Neural progenitor cell (in vitro differentiated cells): Measurements from ENCODE around the gene ROMO1. TPM values are rescaled to one million over a fixed set of nuclear protein-coding genes. Genes with fewer than 3 reads are reported as not detected.
A peak's percentile ranks its signal among the peaks of the same experiment; 100 is the strongest.

ENCODE experiments used
- DNase-seq: peaks from one replicate; pipeline ENCODE4 v3.0.0-alpha.2; 2016; ENCODE audit warnings: low spot score
- H2AFZ ChIP-seq: fragments of 200-600 bp; sonication (generic); replicated peaks from 2 replicates; pipeline ENCODE4 v1.6.1; 2016; ENCODE audit warnings: antibody characterized with exemption
- H3F3A ChIP-seq: fragments of 200-600 bp; sonication (generic); 2 replicates; pipeline ENCODE4 v1.6.1; 2016; ENCODE audit warnings: antibody characterized with exemption, low read depth
- H3K27ac ChIP-seq: fragments of 200-600 bp; sonication (generic); 2 replicates; pipeline ENCODE4 v1.5.1; 2016; ENCODE audit warnings: mild to moderate bottlenecking
- H3K27me3 ChIP-seq: fragments of 200-600 bp; sonication (generic); 2 replicates; pipeline ENCODE4 v1.6.1; 2016; ENCODE audit warnings: mild to moderate bottlenecking, moderate library complexity
- H3K36me3 ChIP-seq: fragments of 200-600 bp; sonication (generic); 2 replicates; pipeline ENCODE4 v1.5.1; 2016
- H3K4me1 ChIP-seq: fragments of 200-600 bp; sonication (generic); 2 replicates; pipeline ENCODE4 v1.6.1; 2016; ENCODE audit warnings: mixed run types
- H3K4me2 ChIP-seq: fragments of 200-600 bp; sonication (generic); 2 replicates; pipeline ENCODE4 v1.6.1; 2016
- H3K4me3 ChIP-seq: fragments of 200-600 bp; sonication (generic); 2 replicates; pipeline ENCODE4 v1.5.1; 2016
- H3K79me2 ChIP-seq: fragments of 200-600 bp; sonication (generic); 2 replicates; pipeline ENCODE4 v1.6.1; 2016; ENCODE audit warnings: low read depth
- H3K9ac ChIP-seq: fragments of 200-600 bp; sonication (generic); 2 replicates; pipeline ENCODE4 v1.6.1; 2016
- H3K9me3 ChIP-seq: fragments of 200-600 bp; sonication (generic); 2 replicates; pipeline ENCODE4 v1.5.1; 2016; ENCODE audit warnings: low read depth
- H4K20me1 ChIP-seq: fragments of 200-600 bp; sonication (generic); 2 replicates; pipeline ENCODE4 v1.6.1; 2016; ENCODE audit warnings: low read depth
- H3K27ac Mint-ChIP-seq: 3 replicates; pipeline ENCODE4 v1.8.0; 2021; ENCODE audit warnings: mixed read lengths
- H3K27me3 Mint-ChIP-seq: 2 replicates; pipeline ENCODE4 v1.8.0; 2022; ENCODE audit warnings: low read depth, mild to moderate bottlenecking, inconsistent platforms, moderate library complexity, mixed read lengths; ENCODE audit not compliant: insufficient read depth
- H3K36me3 Mint-ChIP-seq: 3 replicates; pipeline ENCODE4 v1.8.0; 2021; ENCODE audit warnings: mixed read lengths
- H3K4me1 Mint-ChIP-seq: 3 replicates; pipeline ENCODE4 v1.8.0; 2021; ENCODE audit warnings: mixed read lengths
- H3K4me3 Mint-ChIP-seq: 3 replicates; pipeline ENCODE4 v1.8.0; 2021; ENCODE audit warnings: mild to moderate bottlenecking, moderate library complexity, mixed read lengths
- H3K9me3 Mint-ChIP-seq: 3 replicates; pipeline ENCODE4 v1.8.0; 2020; ENCODE audit warnings: mixed read lengths
- EZH2 ChIP-seq: fragments of 200-600 bp; sonication (generic); IDR thresholded peaks from 2 replicates; pipeline ENCODE4 v1.6.1; 2017; ENCODE audit warnings: antibody characterized with exemption, mild to moderate bottlenecking, moderate library complexity
- EZH2phosphoT487 ChIP-seq: fragments of 200-600 bp; sonication (generic); IDR thresholded peaks from 2 replicates; pipeline ENCODE4 v1.6.1; 2017; ENCODE audit warnings: antibody characterized with exemption
- total RNA-seq: library from RNA; depleted of rRNA; stranded (reverse); fragments of >200 nt; gene quantifications from 2 replicates; pipeline ENCODE4 v1.2.3, GENCODE V29; 2015; ENCODE audit warnings: low replicate concordance
- TF ChIP-seq, protein P1 (sequence below): fragments of 200-600 bp; sonication (generic); IDR thresholded peaks from 2 replicates; pipeline ENCODE4 v1.5.1; 2017; ENCODE audit warnings: antibody characterized with exemption, mild to moderate bottlenecking

ROMO1 gene
- total RNA-seq, 1 donor from 2014 or later, result 135 TPM

DNA sequence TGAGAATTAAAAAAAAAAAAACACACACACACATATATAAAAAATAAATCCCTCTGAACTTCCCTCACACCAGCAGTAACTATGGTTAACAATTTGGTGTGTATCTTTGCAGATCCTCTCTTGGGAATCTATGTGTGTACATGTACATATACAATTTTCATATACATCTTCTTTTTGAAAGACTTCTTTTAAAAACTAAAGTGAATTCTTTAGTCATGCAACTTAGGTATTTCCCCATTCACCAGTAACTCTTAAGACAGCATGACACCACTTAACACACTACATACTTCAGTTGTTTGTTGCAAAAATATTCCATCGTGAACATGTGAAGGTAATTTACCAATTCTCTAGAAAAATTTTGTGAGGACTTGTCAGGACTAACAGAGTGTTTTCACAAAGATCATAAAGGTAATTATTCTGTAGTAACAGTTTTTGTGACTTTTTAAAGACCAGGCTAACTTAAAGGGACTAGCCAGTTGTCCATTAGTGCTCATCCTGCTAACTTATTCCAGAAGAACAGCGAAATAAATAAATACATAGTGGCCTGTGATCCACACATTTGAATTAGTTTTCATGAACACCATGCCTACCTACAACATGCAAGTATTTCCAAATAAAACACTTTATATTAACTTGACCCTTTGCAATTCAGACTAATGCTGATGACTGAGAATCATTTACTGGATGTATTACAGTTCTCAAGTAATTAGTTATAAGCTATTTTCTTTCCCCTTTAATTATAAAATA is 30.8 kb downstream of the ROMO1 start:
- no peaks in the 10 kb centered on the region for H3K4me1 Mint-ChIP-seq
- TF ChIP-seq EZH2phosphoT487 (no peak), EZH2 (no peak)
- TF ChIP-seq, protein P1, sequence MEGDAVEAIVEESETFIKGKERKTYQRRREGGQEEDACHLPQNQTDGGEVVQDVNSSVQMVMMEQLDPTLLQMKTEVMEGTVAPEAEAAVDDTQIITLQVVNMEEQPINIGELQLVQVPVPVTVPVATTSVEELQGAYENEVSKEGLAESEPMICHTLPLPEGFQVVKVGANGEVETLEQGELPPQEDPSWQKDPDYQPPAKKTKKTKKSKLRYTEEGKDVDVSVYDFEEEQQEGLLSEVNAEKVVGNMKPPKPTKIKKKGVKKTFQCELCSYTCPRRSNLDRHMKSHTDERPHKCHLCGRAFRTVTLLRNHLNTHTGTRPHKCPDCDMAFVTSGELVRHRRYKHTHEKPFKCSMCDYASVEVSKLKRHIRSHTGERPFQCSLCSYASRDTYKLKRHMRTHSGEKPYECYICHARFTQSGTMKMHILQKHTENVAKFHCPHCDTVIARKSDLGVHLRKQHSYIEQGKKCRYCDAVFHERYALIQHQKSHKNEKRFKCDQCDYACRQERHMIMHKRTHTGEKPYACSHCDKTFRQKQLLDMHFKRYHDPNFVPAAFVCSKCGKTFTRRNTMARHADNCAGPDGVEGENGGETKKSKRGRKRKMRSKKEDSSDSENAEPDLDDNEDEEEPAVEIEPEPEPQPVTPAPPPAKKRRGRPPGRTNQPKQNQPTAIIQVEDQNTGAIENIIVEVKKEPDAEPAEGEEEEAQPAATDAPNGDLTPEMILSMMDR, result no peak
- H3K4me3 Mint-ChIP-seq, result no peak overlapping the region
- H3K4me2 ChIP-seq, result no peak overlapping the region
- H3K9me3 ChIP-seq, result no peaks in the 10 kb centered on the region
- H3K36me3 ChIP-seq, result peaks cover 56% of the 10 kb centered on the region
- H3K4me3 ChIP-seq, result no peak overlapping the region
- H3K9me3 Mint-ChIP-seq, result no peaks in the 10 kb centered on the region
- peaks cover 97% of the 10 kb centered on the region for H4K20me1 ChIP-seq
- no peak overlapping the region for H3K27ac ChIP-seq
- no peak overlapping the region for H3K9ac ChIP-seq
- no peaks in the 10 kb centered on the region for H3K4me1 ChIP-seq
- H3K27me3 Mint-ChIP-seq, result no peaks in the 10 kb centered on the region
- no peak overlapping the region for H2AFZ ChIP-seq
- peaks cover 48% of the 10 kb centered on the region for H3F3A ChIP-seq
- H3K36me3 Mint-ChIP-seq, result peaks cover 32% of the 10 kb centered on the region
- H3K27me3 ChIP-seq, result no peaks in the 10 kb centered on the region
- peaks cover 100% of the 10 kb centered on the region for H3K79me2 ChIP-seq
- no peak overlapping the region for H3K27ac Mint-ChIP-seq
- no peak for DNase-seq

DNA sequence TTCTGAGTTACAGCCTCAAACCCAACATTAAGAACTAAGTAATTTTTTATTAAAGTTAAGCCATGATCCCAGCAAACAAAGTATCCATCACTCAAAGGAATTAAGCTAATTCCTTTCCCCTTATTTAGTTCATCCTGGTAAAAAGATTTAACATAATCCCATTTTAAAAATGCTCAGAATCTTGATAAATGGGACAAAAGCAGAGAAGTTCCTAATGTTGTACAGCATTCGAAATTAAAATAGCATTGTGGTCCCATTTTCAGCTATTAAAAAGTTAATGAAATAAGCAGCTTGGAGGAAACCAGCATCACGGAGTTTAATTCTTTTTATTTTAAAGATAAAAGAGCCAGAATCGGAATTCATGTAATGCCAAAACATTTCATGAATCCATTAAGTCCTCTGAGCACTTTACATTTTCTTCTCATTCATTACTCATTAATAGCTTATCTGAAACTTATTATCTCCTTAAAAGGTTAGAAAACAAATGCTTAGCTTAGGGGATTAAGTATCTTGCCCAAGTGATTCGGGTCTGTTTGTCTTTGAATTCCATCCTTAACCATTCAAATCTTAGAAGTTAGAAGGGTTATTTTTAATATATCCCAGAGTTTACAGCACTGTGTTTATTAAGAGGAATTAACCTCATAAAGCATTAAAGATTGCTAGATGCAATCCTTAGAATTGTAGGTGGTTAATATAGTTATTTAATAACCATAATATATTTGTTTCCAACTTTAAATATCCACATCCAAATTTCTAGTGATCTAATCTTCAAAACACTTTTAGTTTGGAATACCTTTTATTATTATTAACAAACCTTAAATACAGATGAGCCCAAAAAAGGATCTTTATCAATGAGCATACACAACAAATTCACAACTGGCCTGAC is 31.6 kb downstream of the ROMO1 start:
- no peaks in the 10 kb centered on the region for H3K27me3 Mint-ChIP-seq
- DNase-seq, result no peak
- Histone ChIP-seq H3K9me3 (no peaks in the 10 kb centered on the region), H2AFZ (no peak overlapping the region), H4K20me1 (peaks cover 97% of the 10 kb centered on the region), H3K9ac (no peak overlapping the region), H3K79me2 (peaks cover 100% of the 10 kb centered on the region), H3K4me3 (no peak overlapping the region), H3K4me2 (peak overlapping the region; percentile 17), H3K4me1 (no peaks in the 10 kb centered on the region), H3F3A (peaks cover 51% of the 10 kb centered on the region), H3K27ac (no peak overlapping the region), H3K27me3 (no peaks in the 10 kb centered on the region), H3K36me3 (peaks cover 65% of the 10 kb centered on the region)
- no peak overlapping the region for H3K27ac Mint-ChIP-seq
- peaks cover 32% of the 10 kb centered on the region for H3K36me3 Mint-ChIP-seq
- H3K4me3 Mint-ChIP-seq, result no peak overlapping the region
- H3K4me1 Mint-ChIP-seq, result peaks cover 3% of the 10 kb centered on the region
- no peaks in the 10 kb centered on the region for H3K9me3 Mint-ChIP-seq
- TF ChIP-seq EZH2 (no peak), EZH2phosphoT487 (no peak)
- TF ChIP-seq, protein P1, result no peak

DNA sequence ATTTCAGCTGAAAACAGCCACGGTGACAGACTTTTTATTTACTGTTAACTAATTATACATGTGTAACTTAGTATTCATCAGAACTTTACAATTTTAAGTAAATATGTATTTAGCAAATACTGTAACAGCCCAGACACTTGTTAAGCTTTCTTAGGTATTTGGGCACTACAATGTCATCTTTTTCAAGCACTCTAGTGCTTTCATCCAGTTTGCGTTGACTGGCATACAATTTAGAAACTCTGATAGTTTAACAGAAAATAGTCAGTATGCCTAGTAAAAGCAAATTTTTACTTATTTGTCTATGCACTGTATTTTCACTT is 32.2 kb downstream of the ROMO1 start:
- Mint-ChIP-seq H3K4me1 (peaks cover 6% of the 10 kb centered on the region), H3K27ac (no peak overlapping the region), H3K4me3 (no peak overlapping the region), H3K9me3 (no peaks in the 10 kb centered on the region), H3K36me3 (peaks cover 35% of the 10 kb centered on the region), H3K27me3 (no peaks in the 10 kb centered on the region)
- no peak for DNase-seq
- Histone ChIP-seq H3K4me2 (peak overlapping the region; percentile 17), H4K20me1 (peaks cover 97% of the 10 kb centered on the region), H3K27me3 (no peaks in the 10 kb centered on the region), H3K4me3 (no peak overlapping the region), H3K9ac (no peak overlapping the region), H3K36me3 (peaks cover 64% of the 10 kb centered on the region), H3K9me3 (no peaks in the 10 kb centered on the region), H2AFZ (no peak overlapping the region), H3K27ac (no peak overlapping the region), H3F3A (peaks cover 49% of the 10 kb centered on the region), H3K79me2 (peaks cover 100% of the 10 kb centered on the region), H3K4me1 (no peaks in the 10 kb centered on the region)
- TF ChIP-seq EZH2phosphoT487 (no peak), EZH2 (no peak)
- TF ChIP-seq, protein P1, result no peak
